Measurements from ENCODE around the gene CENPU. TPM values are rescaled to one million over a fixed set of nuclear protein-coding genes. Genes with fewer than 3 reads are reported as not detected.
"Not testable (repeated sequence)": the region's sequence is repeated elsewhere in the genome, so short reads cannot be mapped to it uniquely, and the experiment has no call there.

CENPU gene
- total RNA-seq, 1 donor from 2014 or later: 2.9 TPM

DNA sequence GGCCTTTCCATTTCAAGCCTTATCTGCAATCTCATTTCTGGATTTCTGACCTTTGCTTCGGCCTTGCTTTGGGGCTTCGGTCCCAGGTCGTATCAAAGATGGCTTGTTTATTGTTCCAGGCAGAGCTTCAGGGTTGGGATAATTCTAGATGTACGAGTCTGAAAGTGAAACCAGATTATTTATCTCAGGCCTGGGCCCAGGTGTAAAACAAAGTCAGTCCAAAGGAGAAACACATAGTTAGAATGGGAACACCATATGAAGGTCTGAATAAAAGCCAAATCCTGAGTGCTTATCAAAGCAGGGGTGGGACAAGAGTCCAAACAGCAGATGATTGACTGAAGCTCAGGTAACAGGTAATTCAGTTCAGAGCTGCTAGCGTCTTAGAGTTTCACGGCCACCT lies 67.2 kb downstream of the CENPU start:
- DNase-seq (ENCODE audit: low read depth): no peak

DNA sequence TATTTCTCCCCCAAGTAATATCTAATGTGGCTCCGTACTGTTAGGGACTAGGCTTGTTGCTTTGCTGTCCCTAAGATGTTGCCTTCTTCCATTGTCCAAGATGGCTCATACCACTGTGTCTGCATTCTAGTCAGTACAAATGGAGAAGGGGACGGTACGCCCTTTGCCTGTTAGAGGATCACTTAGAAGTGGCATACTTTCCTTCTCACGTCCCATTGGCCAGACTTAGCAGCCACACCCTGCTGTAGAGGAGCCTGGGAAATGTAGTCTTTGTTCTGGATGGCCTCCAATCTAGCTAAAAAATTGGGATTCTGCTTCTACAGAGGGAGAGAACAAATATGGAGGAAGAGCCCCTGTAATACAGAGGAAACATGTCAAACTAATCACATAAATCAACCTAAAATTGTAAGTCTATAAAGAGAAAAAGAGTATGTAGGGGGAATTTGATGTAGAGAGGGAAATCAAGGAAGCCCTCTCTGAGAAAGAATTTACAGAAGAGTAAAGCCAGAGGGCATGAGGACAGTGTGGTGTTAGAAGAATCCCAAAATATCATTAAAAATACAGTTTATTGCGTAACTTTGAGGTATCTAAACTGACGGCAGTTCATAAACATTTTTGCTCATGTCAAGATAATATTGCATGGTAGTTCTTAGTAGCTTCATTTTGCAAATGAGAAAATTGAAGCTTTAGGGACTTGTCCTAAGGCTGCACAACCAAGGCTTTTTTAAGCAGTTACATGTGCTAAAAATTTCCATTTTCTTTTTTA lies 69.3 kb downstream of the CENPU start:
- DNase-seq (ENCODE audit: low read depth): no peak

DNA sequence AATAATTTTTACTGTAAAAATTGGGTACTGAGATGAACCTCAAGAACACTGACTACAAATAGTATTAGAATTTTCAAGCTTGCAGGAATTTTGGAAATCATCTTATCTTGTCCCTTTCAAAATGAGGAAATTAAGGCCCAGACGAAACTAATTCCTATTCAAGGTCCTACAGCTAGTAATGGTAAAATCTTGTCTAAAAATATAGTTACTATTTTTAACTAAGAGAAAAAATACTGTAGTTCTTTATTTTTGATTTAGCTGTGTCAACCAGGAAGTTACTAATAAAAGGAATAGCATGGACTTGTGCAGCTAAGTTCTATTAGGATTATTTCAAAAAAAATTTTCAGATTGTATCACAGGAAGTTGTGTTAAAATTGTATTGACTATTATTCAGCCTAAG lies 71.7 kb downstream of the CENPU start:
- no peak for DNase-seq (ENCODE audit: low read depth)

DNA sequence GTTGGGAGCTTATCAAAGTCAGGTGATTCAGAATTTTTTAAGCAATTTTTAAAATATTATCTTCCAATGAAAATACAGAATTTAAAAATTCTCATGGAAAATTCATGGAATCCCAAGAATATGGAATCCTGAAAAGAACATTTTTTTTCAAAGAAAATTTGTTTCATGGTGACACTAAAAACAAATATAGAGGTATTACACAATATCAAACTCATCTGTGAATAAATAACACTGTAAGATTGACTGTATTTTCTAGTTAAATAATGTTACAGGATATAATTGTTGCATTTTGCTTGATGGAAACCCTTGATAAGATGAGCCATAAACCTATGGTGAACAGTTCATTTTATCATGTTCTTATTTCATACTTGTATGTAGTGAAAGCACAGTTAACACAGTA lies 72.9 kb downstream of the CENPU start:
- DNase-seq (ENCODE audit: low read depth): no peak

DNA sequence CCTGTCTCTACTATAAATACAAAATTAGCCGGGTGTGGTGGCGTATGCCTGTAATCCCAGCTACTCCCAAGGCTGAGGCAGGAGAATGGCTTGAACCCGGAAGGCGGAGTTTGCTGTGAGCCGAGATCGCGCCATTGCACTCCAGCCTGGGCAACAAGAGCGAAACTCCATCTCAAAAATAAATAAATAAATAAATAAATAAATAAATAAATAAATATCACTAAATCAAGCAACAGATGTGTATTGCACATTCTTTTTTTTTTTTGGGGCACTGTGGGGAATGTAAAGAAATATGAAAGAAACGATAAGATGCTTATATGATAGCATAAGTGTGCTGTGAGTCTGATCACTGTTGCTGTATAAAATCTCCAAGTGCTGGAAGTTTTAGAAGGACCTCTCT lies 76.1 kb downstream of the CENPU start:
- not testable (repeated sequence) for DNase-seq (ENCODE audit: low read depth)

DNA sequence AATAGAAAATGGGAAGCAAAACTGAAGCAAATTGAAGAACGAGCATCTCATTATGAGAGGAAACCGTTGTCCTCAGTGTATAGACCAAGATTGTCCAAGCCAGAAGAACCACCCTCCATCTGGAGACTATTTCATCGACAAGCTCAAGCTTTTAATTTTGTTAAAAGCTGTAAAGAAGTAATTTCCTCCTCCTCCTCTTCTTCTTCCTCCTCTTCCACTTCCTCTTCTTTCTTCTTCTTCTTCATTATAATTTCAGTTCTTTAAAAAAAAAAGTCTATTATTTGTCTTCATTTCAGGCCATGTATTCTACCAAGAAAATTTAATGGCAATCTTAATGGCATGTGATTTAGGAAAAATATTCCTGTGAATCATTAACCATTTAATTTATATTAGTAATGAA lies 76.8 kb downstream of the CENPU start:
- DNase-seq (ENCODE audit: low read depth): no peak

DNA sequence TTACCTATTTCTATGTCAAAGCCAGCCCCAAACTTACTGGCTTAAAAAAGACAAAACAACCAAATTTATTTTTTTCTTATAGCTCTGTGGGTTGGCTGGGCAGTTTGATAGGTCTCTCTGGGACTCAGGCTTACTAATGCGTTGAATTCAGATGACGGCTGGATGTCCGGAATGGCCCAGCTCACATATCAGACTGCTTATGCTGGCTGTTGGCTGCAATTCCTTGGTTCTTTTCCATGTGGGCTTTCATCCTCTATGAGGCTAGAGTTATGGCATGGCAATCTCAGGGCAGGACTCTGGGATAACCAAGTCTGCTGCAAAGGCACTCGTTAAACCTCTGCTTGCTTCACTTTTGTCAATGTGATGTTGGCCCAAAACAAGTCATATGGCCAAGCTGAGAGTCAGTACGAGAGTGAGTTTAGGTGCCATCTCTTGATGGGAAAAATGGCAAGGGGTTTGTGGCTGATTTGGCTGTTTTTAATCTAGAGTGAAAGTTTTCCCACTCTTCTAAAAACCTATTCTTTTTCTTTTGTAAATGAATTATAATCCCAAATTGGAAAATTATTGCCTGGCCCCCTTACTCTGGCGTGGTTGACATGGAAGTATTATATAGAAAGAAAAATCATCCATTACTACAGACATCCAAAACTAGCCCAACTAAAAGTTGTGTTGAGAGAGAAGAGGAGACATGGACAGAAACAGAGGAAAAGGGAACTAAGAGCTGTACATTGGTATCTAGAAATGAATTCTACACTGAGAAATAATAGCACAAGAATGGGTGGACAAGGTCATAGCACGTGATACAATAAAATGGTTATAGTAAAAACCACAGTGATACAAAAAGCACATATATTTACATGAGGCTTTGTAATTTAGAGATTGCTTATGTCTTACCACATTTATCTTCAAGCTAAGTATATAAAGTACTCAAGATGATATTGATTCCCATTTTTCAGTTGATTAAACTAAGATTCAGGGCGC lies 77.7 kb downstream of the CENPU start:
- no peak for DNase-seq (ENCODE audit: low read depth)

DNA sequence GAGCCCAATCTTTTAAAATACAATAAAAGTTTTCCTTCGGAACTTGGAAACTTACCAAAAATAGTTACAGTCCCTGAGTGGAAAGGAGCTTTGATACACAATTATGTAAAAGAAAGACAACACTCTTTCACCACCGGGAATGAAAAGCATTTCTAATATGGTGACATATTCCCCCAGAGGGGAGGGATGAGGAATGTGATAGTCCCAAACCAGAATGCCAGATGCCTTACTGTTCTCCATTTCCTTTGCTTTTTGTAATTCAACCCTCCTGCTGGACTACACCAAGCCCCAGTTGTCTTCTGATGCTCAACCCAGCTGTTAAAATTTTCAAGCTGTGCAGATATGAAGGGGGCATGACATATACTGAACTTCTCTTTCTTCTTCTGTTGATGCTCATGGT lies 80.2 kb downstream of the CENPU start:
- DNase-seq (ENCODE audit: low read depth): no peak

DNA sequence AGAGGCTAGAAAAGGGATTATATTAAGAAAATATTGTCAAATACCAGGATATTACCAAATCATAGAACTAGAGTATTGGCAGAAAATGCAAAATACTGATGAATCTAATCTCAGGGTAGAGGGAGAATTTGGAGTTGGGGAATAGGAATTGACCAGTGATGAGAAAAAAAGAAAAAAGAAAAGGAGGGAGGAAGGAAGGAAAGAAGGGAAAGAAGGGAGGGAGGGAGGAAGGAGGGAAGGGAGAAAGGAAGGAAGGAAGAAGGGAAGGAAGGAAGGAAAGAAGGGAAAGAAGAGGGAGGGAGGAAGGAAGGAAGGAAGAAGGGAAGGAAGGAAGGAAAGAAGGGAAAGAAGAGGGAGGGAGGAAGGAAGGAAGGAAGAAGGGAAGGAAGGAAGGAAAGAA lies 81.2 kb downstream of the CENPU start:
- DNase-seq (ENCODE audit: low read depth): not testable (repeated sequence)

DNA sequence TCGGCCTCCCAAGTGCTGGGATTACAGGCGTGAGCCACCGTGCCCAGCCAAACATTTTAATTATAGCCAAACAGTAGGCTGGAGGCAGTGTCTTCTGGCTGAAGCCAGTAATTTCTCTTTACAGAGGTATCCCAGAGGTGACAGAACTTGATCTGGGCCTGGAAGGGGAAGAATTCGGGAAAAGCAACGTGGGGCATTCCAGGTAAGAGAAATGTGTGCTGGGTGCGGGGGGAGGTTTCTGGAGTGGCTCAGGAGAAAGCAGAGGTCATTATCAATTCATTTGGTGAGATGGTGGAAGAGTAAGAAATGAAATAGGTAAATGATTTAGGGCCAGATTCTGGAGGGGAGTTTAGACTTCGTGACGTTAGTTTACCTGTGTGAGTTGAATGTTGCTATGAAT lies 82.0 kb downstream of the CENPU start:
- DNase-seq (ENCODE audit: low read depth): no peak

DNA sequence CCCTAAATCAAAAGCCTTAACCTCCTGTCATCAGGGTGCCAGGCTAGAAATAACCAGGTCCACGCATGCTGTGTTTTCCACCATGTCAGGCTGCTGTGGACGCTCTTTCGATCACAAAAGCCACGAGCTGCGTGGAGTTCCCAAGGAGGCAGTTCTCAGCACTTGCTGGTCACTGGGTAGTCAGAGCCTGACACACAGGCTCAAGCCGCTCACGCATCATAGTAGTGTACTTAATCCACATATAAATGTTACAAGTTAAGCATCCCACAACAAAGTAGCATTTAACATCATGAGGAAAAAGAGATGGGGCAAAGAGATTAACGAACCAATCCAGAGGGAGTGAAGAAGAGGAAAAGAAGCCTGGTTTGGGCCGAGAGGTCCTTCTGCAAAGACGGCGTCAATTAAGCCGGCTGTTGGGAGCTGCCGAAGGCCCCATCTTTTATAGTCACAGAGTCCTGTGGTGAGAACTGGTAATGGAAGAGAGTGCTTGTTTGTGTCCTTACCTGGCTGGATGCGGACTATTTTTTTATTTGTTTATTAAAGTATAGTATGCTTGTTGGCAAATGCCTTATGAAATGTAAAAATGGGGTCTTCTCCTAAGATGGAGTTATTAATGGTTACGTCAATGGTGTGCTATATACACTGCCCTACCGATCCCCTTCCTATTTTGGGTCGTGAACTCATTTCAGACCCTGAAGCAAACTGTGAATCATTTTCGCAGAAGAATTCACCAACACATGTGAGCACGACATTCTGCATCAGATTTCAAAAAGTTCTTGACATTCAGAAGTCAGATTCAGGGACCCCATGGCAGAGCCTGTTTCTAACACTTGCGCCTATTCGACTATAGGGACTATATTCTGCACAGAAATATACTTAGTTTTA lies 83.7 kb downstream of the CENPU start:
- DNase-seq (ENCODE audit: low read depth): peak; percentile 51

DNA sequence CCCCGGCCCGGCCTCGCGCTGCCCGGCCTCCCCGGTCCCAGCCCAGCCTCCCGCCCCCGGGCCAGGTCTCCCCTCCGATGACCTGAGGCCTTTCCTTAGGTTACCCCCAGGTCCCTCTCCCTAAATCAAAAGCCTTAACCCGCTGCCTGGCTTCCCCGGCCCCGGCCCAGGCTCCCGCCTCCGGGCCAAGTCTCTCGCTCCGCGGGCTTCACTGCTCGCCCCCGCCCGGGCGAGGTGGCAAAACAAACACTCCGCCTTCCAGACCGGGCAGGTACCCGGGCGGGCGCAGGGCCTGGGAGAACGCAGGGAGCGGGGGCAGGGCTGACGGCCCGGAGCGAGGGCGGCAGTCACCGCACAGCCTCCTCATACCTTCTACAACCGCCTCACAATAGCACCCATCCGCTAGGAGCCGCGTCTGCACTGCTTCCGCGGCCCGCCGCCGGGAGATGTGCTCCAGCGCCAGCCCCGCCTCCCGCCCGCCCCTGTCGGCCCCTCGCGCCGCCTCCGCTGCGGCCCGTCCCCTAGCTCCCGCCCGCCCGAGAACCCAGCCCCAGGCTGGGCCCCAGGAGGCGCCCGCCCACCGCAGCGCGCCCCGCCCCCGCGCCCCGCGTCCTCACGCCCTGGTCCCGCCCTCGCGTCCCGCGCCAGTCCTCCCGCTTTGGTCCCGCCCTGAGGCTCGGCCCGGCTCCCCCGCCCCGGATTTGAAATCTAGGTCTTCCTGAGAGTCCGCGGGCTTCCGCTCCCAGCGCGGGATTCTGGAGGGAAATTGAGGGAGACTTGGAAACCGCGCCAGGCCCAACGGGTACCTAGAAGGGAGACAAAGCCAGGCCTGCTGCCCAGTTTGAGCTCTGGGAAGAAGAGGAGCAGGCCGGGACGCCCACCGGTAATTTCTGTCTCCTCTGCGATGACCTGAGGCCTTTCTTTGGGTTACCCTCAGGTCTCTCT lies 84.6 kb downstream of the CENPU start, which contains the start of the genes CASP3 and PRIMPOL:
TSS of gene CASP3 (minus strand) at position 422 of the 945 bp plus-strand sequence. CDS start 10,994 bp downstream, outside the sequence.
TSS of gene PRIMPOL (plus strand) at position 713 of the 945 bp plus-strand sequence. CDS start 7,403 bp downstream, outside the sequence.
- peak; percentile 74 for DNase-seq (ENCODE audit: low read depth)

DNA sequence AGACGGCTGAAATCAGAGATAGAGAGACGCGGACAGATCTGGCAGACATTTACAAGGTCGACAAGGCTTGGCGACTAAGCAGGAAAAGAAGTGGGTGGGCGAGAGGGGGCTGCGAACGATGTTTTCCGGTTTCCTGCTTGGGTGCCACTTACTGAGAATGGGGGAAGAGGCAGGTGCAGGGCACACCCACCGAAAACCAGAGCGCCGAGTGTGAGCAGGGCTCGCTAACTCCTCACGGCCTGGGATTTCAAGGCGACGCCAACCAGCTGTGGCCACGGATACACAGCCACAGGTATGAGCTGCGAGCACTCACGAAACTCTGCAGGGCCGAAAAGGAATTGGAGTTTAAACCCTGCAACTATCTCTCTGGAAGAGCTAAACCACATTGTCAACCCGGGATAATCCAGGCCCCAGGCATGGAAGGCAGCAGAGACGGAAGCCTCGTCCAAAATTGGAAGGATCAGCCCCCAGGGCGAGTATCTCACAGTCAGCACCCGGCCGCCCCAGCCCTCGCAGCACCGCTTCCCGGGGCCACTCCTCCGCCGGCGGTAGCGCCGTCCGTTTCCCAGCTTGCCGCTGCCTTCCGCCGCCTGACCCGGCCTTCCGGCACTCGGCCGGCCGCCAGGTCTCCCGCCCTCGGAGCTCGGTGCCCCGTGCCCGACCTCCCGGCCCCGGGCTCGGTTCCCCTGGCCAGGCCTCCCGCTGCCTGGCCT lies 85.4 kb downstream of the CENPU start:
- peak; percentile 30 for DNase-seq (ENCODE audit: low read depth)

DNA sequence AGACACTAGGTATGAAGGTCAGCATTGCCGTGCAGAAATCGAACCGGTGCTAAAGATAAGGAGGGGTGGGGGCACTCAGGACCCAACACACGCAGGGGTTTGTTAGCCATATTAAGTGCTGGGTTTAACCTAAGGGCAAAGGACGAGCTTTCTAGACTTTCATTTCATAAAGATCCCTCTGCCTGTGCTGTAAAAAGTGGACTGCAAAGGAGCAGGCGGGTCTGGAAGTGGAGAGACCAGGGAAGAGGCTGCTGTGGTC lies 85.9 kb downstream of the CENPU start:
- no peak for DNase-seq (ENCODE audit: low read depth)

DNA sequence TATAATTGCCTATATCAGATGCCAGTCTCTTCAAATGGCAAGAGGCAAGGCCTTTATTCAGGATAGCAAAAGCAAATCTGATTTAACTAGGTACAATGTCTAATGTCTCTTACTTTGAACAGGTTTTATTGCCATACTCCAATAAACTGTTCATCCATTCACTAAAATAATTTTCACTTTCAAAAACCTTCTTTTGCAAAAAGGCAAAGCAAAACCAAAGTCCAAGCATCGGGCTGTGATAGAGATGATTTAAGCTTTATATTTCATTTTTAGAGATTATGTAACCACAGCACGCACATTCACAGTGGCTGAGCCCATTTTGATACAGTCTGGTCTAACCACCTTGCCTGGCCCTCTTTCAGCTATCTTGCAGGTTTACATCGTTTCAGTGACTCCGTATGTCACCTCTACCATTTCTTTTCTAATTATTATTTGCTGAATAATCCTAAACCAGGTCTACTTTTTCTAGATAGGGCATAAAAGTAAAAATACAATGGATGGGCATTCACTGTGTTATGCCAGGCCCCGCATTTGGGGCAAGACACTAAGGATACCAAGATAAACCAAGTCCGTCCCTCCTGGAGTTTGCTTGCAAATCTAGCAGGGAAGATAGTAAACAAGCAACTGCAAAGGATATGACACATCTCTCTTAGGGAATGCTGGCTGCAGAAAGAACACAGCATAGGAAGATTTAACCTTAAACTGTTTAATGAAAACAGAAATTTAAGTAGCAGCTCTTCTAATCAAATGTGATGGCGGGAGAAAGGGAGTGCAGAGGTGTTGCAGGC lies 86.4 kb downstream of the CENPU start:
- no peak for DNase-seq (ENCODE audit: low read depth)

DNA sequence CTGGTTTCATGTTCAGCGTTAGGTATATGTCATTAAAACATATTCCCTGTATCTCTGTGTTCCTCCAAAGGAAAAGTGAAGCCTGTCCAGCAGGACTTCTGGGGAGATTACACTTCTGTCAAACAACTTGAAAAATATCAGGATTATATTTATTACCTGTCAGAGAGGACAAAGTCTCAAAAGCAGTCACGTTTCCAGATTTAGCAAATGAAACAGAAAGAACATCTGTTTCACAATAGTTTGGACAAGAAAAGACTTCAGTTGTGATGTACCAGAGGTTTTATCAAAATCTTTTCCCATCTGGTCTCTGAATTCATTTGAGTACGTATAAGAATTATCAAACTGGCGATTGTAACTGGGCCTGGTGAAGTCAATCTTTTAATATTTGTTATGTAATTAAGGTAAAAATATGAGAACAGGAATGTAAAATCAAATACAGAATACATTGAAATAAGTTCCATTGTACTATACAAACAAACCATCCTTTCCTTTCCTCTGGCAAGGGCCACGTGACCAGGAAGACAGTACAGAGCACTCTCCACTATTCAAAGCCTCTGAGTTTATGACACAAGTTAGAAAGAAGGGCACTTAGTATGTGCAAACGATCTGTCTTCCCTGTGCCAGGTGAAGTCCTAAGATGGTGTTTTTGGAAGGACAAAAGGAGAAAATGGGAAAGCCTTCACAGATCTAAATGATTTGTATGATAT lies 87.8 kb downstream of the CENPU start:
- DNase-seq (ENCODE audit: low read depth): no peak

DNA sequence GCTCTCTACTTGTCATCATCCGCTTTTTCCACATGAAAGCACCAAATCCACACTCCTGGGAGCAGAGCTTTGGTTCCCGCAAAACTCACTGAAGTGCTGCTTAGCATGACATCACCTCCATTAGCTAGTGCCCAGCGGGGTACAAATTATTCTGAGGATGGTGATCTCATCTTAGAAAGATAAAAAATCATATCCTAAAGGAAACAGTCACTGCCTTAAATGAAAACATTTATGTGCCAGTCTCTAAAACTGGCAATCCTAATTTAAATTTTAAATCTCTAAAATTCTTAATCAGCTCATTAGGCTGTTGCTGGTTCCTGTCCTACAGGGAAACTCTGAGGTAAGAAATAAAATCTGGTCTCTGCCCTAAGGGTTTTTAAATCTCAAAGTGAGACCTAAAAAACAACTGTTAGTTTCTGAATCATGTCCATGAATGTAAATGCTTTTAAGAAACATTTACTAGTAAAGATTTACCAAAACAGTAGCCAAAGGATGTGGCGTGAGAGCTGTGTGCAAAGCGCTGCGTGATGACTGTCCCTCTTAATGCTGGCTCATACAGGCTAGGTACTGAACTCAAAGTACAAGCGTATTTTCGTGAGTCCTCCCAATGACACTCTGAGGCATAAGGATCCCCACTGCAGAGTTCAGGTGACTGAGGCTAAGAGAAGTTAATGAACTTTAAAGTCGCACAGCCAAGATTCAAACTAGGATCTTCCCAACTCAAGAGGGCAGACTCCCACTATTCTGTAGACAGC lies 89.2 kb downstream of the CENPU start:
- peak; percentile 86 for DNase-seq (ENCODE audit: low read depth)

All from renal cortical epithelial cell (primary cell).